Breast epithelium (tissue), 4 donors: ENCODE results near the gene SCARB2. TPM values are rescaled to one million over a fixed set of nuclear protein-coding genes. Genes with fewer than 3 reads are reported as not detected.

Experiments used
- DNase-seq, 2 donors: peaks; one replicate each; pipeline ENCODE4 v3.0.0-alpha.2; 2019; ENCODE audit warnings: low spot score in 2 of 2
- H3K27ac ChIP-seq, 2 donors: fragments of 200-600 bp; sonication (generic) in 1 of 2; one replicate each; pipeline ENCODE4 v1.5.1; 2016 to 2019; ENCODE audit warnings: mild to moderate bottlenecking in 1 of 2
- H3K27me3 ChIP-seq, 2 donors: fragments of 200-600 bp; sonication (generic) in 1 of 2; one replicate each; pipeline versions ENCODE4 v1.5.1 to v1.6.0; 2017 to 2019; ENCODE audit warnings: control low read depth in 1 of 2, mild to moderate bottlenecking in 1 of 2
- H3K36me3 ChIP-seq: fragments of 200-600 bp; one replicate; pipeline ENCODE4 v1.5.1; 2019
- H3K4me1 ChIP-seq, 2 donors: fragments of 200-600 bp; sonication (generic); one replicate each; pipeline ENCODE4 v1.5.1; 2016 to 2019; ENCODE audit warnings: control low read depth in 1 of 2
- H3K4me3 ChIP-seq, 3 donors: fragments of 200-600 bp; sonication (generic); 1 replicate in 2 of 3; 2 replicates in 1 of 3; pipeline ENCODE4 v1.5.1; 2016 to 2019; ENCODE audit warnings: mild to moderate bottlenecking in 3 of 3, moderate library complexity in 2 of 3
- H3K9me3 ChIP-seq, 2 donors: fragments of 200-600 bp; sonication (generic) in 1 of 2; one replicate each; pipeline ENCODE4 v1.5.1; 2016 to 2019; ENCODE audit warnings: control low read depth in 1 of 2
- POLR2A ChIP-seq: fragments of 450-650 bp; IDR thresholded peaks from one replicate; pipeline ENCODE4 v1.6.1; 2016; ENCODE audit warnings: antibody characterized with exemption, mild to moderate bottlenecking, moderate library complexity
- POLR2AphosphoS5 ChIP-seq, 3 donors: sonication (generic); formaldehyde crosslinking; IDR thresholded peaks; one replicate each; pipeline ENCODE4 v1.6.1; 2017; ENCODE audit warnings: antibody characterized with exemption in 3 of 3
- intact Hi-C: fragments of 100-400 bp; cut with DNase I; formaldehyde crosslinking; loops from one replicate; pipeline ENCODE4 v1.15.1; 2023; ENCODE audit warnings: low total_unique reads
- total RNA-seq, 3 donors: library from RNA; depleted of rRNA; stranded (reverse); fragments of >200 nt; gene quantifications; one replicate each; pipeline ENCODE4 v1.1.0, GENCODE V29; 2016
- TF ChIP-seq, protein P1 (sequence below), 3 donors: fragments of 450-650 bp; IDR thresholded peaks; one replicate each; pipeline ENCODE4 v1.5.1; 2016 to 2017; ENCODE audit warnings: antibody characterized with exemption in 3 of 3, mild to moderate bottlenecking in 3 of 3, moderate library complexity in 3 of 3

Gene SCARB2
- total RNA-seq, 3 donors from 2014 or later, result 148 to 231 (median 160) TPM

GRCh38 chr4:76177709-76178108 is 35.9 kb downstream of the SCARB2 start:
- Histone ChIP-seq H3K27me3 (no peaks in the 10 kb centered on the region), H3K36me3 (no peaks in the 10 kb centered on the region), H3K9me3 (no peaks in the 10 kb centered on the region), H3K4me3 (no peak overlapping the region), H3K4me1 (no peaks in the 10 kb centered on the region), H3K27ac (no peak overlapping the region)
- no peak for DNase-seq
- intact Hi-C loops, result no loop called here
- TF ChIP-seq, protein P1, sequence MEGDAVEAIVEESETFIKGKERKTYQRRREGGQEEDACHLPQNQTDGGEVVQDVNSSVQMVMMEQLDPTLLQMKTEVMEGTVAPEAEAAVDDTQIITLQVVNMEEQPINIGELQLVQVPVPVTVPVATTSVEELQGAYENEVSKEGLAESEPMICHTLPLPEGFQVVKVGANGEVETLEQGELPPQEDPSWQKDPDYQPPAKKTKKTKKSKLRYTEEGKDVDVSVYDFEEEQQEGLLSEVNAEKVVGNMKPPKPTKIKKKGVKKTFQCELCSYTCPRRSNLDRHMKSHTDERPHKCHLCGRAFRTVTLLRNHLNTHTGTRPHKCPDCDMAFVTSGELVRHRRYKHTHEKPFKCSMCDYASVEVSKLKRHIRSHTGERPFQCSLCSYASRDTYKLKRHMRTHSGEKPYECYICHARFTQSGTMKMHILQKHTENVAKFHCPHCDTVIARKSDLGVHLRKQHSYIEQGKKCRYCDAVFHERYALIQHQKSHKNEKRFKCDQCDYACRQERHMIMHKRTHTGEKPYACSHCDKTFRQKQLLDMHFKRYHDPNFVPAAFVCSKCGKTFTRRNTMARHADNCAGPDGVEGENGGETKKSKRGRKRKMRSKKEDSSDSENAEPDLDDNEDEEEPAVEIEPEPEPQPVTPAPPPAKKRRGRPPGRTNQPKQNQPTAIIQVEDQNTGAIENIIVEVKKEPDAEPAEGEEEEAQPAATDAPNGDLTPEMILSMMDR (IDR thresholded peaks at IDR 0.05), result no peak
- no peak for TF ChIP-seq POLR2AphosphoS5 (IDR thresholded peaks at IDR 0.05)
- TF ChIP-seq POLR2A, result no peak

- Histone ChIP-seq H3K36me3 (no peaks in the 10 kb centered on the region), H3K27ac (no peak overlapping the region), H3K9me3 (no peaks in the 10 kb centered on the region), H3K4me3 (no peak overlapping the region), H3K4me1 (no peaks in the 10 kb centered on the region), H3K27me3 (no peaks in the 10 kb centered on the region)
- TF ChIP-seq, protein P1 (IDR thresholded peaks at IDR 0.05), result no peak
- TF ChIP-seq POLR2AphosphoS5 (IDR thresholded peaks at IDR 0.05) (no peak), POLR2A (no peak)
- no peak for DNase-seq
- intact Hi-C loops, result no loop called here
Measured at GRCh38 chr4:76175336-76175735, 38.3 kb downstream of the SCARB2 start.

DNA sequence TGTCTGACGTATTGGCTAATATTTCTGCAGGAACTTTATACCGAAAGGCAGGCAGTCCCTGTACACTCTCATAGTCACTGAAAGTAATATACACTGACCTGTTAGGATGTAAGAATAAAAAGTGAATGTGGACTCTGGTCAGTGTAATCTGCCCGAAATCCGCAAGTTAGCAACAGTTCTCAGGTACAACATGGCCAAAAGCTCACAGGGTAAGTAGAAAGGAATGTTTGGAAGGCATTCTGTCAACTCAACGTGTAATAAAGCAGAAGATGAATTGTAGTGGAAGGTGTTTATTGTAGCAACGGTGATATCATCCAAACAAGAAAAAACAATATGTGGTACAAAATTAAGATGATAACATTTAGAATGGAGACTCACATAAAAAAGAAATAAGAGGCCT is 39.4 kb downstream of the SCARB2 start:
- no peaks in the 10 kb centered on the region for H3K9me3 ChIP-seq
- no peak for DNase-seq
- no peak overlapping the region for H3K27ac ChIP-seq
- H3K27me3 ChIP-seq, result no peaks in the 10 kb centered on the region
- no peaks in the 10 kb centered on the region for H3K4me1 ChIP-seq
- H3K36me3 ChIP-seq, result peaks cover 4% of the 10 kb centered on the region
- TF ChIP-seq POLR2A (no peak), POLR2AphosphoS5 (IDR thresholded peaks at IDR 0.05) (no peak)
- TF ChIP-seq, protein P1 (IDR thresholded peaks at IDR 0.05), result no peak
- no peak overlapping the region for H3K4me3 ChIP-seq
- intact Hi-C loops, result no loop called here

GRCh38 chr4:76168688-76169087 is 44.9 kb downstream of the SCARB2 start:
- no peak for DNase-seq
- Histone ChIP-seq H3K4me3 (no peak overlapping the region), H3K4me1 (no peaks in the 10 kb centered on the region), H3K9me3 (no peaks in the 10 kb centered on the region), H3K27me3 (no peaks in the 10 kb centered on the region), H3K27ac (no peak overlapping the region), H3K36me3 (peaks cover 4% of the 10 kb centered on the region)
- no peak for TF ChIP-seq POLR2A
- no peak for TF ChIP-seq POLR2AphosphoS5 (IDR thresholded peaks at IDR 0.05)
- TF ChIP-seq, protein P1 (IDR thresholded peaks at IDR 0.05), result no peak
- intact Hi-C loops, result no loop called here

DNA sequence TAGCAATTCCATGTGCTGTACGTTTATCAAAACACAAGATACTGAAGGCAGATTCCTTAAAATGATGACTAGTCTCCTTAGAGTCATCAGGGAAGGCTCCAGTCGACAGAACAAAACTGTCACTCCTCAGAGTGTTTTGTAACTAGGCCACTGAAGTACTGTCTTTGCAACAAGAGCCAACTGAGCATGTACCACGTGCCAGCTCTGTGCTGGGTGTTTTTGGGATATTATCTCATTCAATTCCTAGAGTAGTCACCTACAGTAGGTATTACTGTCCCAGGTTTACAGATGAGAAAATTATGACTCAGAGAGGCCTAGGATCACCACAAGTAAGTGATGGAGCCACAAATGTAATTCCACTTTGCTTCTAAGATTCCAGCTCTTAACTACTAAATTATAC is 47.1 kb downstream of the SCARB2 start:
- Histone ChIP-seq H3K4me3 (no peak overlapping the region), H3K9me3 (no peaks in the 10 kb centered on the region), H3K36me3 (peaks cover 4% of the 10 kb centered on the region), H3K4me1 (no peaks in the 10 kb centered on the region), H3K27me3 (no peaks in the 10 kb centered on the region), H3K27ac (no peak overlapping the region)
- DNase-seq, result no peak
- intact Hi-C loops, result no loop called here
- TF ChIP-seq, protein P1 (IDR thresholded peaks at IDR 0.05), result no peak
- TF ChIP-seq POLR2A, result no peak
- no peak for TF ChIP-seq POLR2AphosphoS5 (IDR thresholded peaks at IDR 0.05)
